ENCODE measurements around the gene MRTFA.
"Not testable (repeated sequence)": the region's sequence is repeated elsewhere in the genome, so short reads cannot be mapped to it uniquely, and the experiment has no call there.

The MRTFA gene

DNA sequence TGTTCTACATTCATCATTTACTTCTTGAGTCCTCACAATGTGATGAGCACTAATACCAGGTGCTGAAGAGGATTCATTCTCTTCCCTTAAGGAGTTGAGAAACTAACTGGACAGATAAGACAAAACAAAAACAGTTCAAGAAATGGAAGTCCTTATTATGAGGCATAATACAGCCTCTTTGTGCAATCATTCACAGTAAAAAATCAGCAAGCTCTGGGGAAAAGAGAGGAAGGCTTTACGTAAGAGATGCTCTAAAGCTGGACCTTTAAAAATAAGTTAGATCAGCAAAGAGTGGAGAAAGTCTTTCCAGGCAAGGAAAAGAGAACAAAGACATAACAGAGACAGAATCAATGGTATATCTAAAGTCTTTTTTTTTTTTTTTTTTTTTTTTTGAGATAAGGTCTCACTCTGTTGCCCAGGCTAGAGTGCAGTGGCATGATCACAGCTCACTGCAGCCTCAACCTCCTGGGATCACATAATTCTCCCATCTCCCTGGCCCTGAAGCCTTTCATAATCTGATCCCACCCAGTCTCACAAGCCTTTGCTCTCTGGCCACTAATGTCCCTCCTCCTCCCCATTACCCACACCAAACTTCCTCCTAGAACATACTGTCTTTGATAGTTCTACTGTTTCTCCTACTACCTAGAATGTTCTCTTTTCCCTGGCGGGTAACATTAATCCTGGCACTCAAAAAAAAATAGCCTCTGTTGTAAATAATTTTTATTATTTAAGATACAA lies 40.9 kb downstream of the MRTFA start:
- DNase-seq (ENCODE audit: low read depth in 3 of 3): no peak

DNA sequence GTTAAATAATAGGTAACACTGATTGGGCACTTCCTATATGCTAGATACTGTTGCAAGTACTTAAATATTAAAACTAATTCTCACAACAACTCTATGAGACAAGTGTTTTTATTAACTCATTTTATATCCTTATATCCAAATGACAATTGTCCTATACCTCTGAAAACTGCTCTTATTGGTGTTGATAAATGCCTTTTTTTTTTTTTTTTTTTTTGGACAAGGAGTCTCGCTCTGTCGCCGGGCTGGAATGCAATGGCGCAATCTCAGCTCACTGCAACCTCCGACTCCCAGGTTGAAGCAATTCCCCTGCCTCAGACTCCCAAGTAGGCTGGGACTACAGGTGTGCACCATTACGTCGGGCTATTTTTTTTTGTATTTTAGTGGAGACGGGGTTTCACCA lies 41.6 kb downstream of the MRTFA start:
- no peak for DNase-seq (ENCODE audit: low read depth in 3 of 3)

DNA sequence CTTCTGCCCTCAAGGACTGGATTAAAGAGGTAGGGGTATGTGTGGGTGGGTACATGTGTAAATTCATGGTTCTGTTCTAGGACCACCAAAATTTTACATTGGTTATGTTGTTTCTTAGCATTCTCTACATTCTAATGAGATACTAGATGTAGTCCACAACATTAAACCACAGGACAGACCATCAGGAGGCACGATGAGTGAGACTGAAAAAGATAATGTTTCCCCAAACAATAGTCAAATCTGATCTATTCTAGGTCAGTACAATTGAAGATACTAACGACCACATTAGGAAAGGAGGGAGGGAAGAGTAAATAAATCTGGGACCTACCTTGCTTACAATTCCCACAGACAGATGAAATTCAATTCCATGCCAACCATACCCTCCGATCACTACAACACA lies 42.2 kb downstream of the MRTFA start:
- no peak for DNase-seq (ENCODE audit: low read depth in 3 of 3)

DNA sequence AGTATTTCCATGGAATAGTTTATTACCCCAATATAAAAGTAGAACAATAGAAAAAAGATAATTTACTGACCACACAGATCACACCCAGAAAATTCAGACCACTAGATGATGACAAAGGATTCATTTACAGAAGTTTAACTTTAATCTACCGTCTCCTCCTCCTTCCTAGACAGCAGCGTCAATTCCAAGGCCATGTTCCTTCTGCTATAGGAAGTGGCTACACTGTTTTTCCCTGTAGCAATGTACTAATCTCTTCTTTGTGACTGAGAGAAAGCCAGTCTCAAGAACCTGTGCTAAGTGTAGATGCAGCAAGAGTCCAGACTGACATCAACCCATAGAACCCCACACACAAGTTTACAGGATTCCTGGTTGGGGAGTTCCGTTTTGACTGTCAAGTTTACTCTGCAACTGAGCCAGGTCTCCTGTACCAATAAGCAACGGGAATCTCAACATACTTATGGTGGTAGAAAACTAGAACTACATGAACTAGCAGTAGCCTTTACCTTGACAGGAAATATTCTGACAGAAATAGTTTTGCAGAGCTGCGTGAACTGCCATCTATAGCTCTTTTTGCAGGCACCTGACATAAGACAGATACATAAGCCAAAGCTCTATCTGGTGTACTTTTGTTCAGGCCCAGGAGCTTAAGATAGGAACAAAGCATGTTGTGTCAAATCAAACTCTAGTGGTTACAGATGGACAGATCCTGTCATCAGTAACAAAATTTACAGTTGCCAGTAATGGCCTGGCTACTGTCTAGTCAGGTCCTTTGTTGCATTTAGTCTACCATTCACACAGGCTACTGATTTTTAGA lies 42.9 kb downstream of the MRTFA start:
- no peak for DNase-seq (ENCODE audit: low read depth in 3 of 3)

DNA sequence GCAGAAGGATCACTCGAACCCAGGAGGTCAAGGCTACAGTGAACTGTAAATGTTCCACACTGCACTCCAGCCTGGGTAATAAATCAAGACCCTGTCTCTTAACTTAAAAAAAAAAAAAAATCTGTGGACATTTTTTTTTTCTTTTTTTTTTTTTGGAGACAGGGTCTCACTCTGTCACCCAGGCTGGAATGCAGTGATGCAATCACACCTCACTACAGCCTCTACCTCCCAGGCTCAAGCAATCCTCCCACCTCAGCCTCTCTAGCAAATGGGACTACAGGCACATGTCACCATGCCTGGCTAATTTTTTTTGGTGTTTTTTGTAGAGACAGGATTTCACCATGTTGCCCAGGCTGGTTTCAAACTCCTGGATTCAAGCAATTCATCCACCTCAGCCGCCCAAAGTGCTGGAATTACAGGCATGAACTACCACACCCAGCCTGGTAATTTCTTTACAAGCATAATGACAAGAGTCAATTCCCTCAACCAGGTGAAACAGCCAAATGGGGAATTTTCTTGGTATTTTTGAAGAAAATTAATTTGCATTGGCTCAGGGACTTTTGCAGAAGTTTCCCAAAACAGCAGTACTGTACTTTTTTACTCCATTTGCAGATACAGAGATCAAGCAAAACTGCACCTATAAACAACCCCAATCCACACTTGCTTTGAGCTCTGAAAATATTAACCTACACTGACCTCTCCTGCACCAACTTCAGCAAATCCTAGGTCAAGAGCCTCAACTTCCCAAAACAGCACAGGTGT lies 44.0 kb downstream of the MRTFA start:
- no peak for DNase-seq (ENCODE audit: low read depth in 3 of 3)

DNA sequence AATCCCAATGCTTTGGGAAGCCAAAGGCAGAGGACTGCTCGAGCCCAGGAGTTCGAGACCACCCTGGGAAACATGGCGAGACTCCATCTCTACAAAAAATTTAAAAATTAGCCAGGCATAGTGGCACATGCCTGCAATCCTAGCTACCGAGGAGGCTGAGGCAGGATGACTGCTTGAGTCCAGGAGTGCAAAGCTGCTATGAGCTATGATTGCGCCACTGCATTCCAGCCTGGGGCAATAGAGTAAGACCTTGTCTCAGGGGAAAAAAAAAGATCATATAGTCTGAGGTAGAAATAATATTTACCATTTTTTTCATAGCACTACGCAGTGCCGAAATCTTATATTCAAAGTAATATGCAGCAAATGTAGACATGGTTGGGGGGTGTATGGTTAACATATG lies 47.8 kb downstream of the MRTFA start:
- no peak for DNase-seq (ENCODE audit: low read depth in 3 of 3)

DNA sequence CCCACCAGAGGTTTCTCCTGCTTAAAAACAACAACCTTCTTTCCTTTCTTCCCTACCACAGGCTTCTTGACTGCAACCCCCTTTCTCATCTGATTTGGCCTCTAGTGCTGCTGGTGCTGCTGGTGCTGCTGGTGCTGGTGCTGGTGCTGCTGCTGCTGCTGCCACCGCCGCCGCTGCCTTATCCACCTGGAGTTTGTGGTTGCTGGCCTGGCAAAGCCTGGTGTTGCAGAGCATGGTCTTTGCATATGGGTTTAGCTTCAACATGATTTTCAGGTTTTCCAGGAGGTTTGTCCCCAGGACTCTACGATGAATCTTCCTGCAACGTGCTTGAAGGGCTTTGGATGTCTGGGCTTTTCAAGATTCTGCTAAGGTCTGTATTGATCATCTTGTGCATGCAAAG lies 49.7 kb downstream of the MRTFA start:
- no peak for DNase-seq (ENCODE audit: low read depth in 3 of 3)

DNA sequence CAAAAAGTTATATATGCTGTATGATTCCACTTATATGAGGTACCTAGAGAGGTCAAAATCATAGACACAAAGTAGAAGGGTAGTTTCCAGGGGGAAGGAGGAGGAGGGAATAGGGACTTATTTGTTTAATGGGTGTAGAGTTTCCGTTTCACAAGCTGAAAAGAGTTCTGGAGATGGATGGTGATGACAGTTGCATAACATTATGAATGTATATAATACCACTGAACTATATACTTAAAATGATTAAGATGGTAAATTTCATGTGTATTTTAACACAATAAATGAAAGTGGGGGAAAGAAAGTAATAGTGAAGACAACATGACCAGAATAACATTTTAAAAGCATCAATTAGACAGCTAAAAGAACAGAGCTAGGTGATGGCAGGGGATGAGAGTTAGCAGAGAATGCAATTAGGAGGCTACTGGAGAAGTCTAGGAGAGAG lies 51.2 kb downstream of the MRTFA start:
- no peak for DNase-seq (ENCODE audit: low read depth in 3 of 3)

DNA sequence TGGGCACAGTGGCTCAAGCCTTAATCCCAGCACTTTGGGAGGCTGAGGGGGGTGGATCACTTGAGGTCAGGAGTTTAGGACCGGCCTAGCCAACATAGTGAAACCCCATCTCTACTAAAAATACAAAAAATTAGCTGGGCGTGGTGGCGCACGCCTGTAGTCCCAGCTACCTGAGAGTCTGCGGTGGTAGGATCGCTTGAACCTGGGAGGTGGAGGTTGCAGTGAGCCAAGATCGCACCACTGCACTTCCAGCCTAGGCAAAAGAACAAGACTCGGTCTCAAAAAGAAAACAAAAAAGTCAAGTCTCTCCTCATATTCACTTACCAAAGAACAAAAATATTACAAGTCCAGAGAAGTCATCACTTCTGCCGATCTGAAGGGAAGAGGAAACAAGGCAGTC lies 51.8 kb downstream of the MRTFA start:
- DNase-seq (ENCODE audit: low read depth in 3 of 3): not testable (repeated sequence)

DNA sequence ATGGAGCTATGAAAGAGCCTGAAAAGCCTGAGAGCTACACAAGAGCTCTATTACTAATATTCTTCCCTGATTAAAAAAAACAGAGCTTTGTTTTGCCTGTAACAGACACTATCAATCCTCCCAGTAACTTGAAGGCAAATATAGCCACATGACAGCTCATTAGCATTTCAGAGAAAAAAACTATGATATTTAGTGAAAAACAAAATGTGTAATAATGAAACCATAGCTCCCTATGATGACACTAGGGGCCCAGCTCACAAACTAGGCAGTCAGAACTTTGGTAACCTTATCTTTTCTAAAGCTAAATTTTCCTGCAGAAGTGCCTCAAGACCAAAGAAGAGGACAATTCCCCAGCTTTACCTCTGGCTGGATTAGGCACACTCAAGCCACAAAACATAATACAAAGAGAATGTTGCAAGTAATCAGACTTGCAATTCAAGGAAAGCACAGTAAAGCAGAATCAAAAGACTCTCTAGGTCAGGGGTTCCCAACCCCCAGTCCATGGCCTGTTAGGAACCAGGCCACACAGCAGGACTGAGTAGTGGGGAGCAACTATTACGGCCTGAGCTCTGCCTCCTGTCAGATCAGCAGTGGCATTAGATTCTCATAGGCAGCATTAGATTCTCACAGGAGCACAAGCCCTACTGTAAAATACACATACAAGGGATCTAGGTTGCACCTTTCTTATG lies 53.3 kb downstream of the MRTFA start:
- DNase-seq (ENCODE audit: low read depth in 3 of 3): no peak

DNA sequence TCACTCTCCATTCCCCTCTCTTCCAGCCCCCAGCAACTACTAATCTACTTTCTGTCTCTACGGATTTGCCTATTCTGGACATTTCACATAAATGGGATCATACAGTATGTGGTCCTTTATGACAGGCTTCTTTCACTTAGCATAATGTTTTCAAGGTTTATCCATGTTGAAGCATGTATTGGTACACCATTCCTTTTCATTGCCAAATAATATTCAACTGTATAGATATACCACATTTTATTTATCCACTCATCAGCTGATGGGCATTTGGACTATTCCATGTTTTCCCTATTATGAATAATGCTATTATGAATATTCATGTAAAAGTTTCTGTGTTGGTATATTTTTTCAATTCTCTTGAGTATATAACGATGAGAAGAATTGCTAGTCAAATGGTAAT lies 54.5 kb downstream of the MRTFA start:
- DNase-seq (ENCODE audit: low read depth in 3 of 3): no peak

DNA sequence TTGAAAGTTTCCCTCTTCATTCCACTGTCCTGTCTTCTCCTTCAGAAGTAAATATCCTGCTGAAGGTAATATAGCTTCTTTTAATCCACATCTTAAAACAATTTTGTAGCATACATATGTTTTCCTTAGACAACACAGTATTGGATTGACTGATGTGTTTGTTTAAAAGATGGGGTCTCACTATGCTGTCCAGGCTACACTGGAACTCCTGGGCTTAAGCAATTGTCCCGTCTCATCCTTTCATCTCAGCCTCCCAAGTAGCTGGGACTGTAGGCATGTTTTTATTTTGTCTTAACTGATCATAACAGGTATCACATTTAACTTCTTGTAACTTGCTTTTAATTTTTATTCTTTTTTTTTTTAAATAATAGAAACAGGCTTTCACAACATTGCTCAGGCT lies 55.9 kb downstream of the MRTFA start:
- no peak for DNase-seq (ENCODE audit: low read depth in 3 of 3)

DNA sequence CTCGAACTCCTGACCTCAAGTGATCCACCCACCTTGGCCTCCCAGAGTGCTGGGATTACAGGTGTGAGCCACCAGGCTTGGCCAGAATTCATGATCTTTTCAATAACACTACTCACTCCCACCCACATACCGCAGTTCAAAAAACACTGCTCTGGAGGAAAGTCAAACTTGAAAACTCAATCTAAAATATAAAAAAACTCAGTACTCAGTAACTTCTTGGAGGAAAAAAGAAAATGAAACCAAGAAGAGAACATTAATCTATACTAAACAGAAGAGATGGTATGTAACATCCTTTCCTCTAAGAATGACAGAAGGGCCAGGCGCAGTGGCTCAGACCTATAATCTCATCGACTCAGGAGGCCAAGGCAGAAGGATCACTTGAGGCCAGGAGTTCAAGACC lies 58.3 kb downstream of the MRTFA start:
- peak in 2 of 3 donors; percentile 15 to 17 for DNase-seq (ENCODE audit: low read depth in 3 of 3)

DNA sequence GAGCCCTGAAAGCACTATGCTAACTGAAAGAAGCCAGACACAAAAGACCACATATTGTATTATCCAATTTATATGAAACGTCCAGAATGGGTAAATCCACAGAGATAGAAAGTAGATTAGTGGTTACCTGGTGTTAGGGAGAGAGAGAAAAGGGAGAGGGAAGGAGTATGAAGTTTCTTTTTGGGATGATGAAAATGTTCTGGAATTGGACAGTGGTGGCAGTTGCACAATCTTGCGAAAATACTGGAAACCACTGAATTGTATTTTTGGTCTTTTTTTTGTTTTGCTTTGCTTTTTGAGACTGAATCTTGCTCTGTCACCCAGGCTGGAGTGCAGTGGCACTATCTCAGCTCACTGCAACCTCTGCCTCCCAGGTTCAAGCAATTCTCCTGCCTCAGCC lies 63.5 kb downstream of the MRTFA start:
- no peak for DNase-seq (ENCODE audit: low read depth in 3 of 3)

DNA sequence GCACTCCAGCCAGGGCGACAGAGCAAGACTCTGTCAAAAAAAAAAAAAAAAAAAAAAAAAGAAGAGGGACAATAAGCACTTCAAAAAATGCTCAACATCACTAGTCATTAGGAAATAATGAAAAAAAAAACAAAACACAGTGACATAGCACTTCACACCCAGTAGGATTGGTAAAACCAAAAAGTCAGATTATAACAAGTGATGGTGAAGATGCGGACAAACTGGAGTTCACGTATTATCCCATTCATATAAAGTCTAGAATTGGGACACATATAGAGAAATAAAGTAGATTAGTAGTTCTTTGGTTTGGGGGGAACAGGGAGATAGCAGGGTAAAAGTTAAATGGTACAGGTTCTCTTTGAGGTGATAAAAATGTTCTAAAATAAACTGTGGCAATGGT lies 64.6 kb downstream of the MRTFA start:
- no peak for DNase-seq (ENCODE audit: low read depth in 3 of 3)

DNA sequence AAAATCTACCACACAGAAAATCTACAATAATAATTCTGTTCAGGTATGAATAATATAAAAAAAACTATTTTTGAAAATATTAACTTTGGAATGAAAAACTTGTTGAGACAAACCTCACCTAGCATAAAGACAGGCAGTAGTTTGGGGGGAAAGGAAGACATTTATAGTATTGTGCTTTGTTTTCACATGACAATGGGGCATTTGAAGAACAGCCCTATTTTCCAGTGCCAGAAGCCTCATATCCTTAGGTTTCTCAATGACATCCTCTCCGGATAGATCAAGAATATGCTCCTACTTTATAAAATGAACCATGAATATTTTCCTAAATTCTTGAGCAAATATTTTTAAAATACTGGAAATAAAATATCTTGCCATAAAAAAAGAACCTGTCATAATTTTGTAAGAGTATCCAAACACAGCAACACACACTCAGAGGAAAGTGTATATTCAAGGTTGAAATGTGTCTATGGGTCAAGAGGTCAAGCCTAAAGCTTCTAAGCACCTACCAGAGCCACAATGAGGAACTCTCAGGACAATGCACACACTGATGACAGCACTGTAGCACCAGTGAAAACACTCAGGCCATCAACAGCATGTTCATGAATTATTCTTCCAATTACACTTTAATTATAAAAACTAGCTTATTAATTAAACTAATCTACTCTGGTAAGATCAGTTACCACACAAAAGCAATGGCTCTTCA lies 68.7 kb downstream of the MRTFA start:
- DNase-seq (ENCODE audit: low read depth in 3 of 3): no peak

DNA sequence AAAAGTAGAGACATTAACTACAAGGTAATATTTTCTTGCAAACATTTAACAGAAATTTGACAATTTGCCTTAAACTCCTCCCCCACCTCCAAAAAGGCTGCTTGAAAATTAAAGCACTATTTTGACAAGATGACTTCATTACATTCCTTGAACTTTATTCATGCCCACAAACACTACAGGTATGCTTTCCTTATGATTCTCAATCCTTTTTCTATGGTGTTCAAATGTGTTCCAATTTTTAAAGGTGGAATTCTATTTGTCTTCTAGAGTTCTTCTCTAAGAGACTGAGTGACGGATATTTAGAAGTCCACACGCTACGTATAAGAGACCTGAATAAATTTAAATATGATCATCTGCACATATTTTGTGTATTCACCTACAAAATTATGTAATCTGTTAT lies 69.4 kb downstream of the MRTFA start:
- DNase-seq (ENCODE audit: low read depth in 3 of 3): no peak

DNA sequence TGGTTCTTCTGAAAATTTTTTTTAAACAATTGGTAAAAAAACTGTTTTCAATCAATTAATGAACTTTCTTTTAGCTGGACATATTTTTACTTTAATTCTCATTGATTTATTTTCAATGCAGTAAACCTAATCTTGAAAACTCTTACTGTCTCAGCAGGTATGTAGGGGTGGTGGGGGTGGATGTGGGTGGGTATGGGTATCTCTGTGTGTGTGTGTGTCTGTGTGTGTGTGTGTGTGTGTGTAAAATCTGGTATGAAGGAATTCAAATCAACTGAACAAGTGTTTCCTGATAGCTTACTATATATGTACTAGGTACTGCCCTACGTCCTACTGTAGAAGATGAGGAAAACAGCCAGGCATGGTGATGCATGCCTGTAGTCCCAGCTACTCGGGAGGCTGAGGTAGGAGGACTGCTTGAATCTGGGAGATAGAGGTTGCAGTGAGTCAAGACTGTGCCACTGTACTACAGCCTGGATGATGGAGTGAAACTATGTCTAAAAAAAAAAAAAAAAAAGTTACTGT lies 75.5 kb downstream of the MRTFA start:
- DNase-seq (ENCODE audit: low read depth in 3 of 3): no peak

DNA sequence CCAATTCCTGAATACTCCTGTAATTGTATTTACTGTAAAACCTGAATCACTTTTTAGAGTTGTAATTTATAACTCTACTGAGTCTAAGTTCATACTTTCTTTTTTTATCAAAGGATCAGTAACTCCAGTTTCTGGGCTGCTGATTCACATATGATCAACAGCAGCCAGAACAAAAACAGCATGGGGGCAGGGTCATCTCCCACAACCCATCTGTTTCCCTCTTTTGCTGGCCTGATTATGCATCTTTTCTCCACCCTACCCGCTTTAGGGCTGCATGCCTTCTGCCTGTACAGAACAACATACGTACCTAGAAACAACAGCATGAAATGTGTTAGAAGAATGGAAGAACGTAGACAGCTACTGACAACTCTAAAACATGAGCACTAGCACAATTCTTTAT lies 76.0 kb downstream of the MRTFA start:
- no peak for DNase-seq (ENCODE audit: low read depth in 3 of 3)

DNA sequence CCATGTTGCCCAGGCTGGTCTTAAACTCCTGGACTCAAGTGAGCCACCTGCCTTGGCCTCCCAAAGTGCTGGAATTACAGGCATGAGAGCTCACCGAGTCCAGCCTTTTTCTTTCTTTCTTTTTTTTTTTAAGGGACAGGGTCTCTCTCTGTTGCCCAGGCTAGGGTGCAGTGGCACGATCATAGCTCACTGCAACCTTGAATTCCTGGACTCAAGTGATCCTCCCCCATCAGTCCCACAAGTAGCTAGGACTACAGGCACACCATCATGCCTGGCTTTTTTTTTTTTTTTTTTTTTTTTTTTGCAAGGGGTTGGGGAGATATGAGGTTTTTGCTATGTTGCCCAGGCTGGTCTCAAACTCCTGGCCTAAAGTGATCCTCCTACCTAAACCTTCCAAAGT lies 78.5 kb downstream of the MRTFA start:
- no peak for DNase-seq (ENCODE audit: low read depth in 3 of 3)

DNA sequence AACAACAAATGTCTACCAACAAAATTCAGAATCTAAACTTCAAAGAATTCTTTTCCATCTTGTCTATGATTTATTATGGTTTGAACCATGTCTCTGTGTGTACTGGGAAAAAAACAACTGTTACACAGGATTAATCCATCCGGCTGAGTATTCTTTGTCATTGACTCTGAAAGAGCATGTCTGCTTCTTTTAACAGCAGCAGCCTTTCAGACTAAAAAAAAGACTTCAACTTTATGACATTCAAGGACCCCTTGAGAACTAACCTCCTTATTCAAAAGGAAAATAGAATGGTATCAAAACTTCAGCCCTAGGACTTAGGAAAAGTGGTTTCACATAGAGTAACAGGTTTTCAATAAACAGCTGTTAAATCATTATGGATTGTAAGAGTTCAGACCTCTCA lies 79.9 kb downstream of the MRTFA start:
- no peak for DNase-seq (ENCODE audit: low read depth in 3 of 3)
